ENCODE measurements around the gene B4GALT3. TPM values are rescaled to one million over a fixed set of nuclear protein-coding genes. Genes with fewer than 3 reads are reported as not detected.
A peak's percentile ranks its signal among the peaks of the same experiment; 100 is the strongest.

Gene B4GALT3
- total RNA-seq, 2 experiments from 2014 or later: 36.2 to 41.7 TPM

DNA sequence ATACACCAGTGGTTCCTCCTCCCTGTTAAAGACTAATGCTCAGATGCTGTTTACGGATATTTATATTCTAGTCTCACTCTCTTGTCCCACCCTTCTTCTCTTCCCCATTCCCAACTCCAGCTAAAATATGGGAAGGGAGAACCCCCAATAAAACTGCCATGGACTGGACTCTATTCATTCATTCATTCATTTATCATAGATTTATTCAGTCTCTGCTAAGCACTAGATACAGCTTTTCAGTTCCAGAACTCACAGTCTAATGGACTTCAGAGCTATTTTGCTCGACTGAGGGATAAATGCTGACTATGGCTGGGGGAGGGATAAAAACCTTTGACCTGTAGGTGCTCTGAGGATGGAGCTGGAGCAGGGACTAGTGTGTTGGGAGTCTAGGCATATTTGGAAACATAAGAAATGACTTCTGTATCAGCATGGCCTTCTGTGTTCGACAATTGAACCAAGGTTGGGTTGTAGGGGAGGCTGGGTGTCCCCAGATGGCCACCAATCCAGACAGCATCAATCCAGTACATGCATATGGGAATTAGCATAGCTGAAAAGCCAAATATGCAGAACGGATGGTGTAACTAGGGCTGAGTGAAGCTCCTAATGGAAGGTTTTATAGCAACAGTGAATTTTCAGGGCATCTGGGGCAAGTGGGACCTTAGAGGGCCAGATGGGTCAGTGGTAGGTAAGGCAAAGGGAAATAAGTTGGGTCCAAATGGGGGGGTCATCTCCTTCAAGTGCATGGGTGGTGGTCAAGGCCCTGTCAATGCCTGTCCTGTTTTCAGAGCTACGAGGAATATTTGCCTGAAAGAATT lies 42.0 kb upstream of the B4GALT3 start:
- peak overlapping the region; percentile 56 for H3K4me2 ChIP-seq (ENCODE audit: low read length)
- no peak overlapping the region for H3K27ac ChIP-seq (ENCODE audit: low read depth, low read length, poor library complexity, severe bottlenecking)
- POLR2A ChIA-PET: interaction anchor here (0.6 to 4.4 kb wide), 6 partner anchors 17 to 200 kb away, joined by 3 to 22 read pairs (median 4); partner anchors contain the start of gene NDUFS2
- H3K36me3 ChIP-seq (ENCODE audit: insufficient read depth, low read length): peaks cover 3% of the 10 kb centered on the region
- H3K4me1 ChIP-seq (ENCODE audit: insufficient read depth, low read length, poor library complexity, severe bottlenecking): peaks cover 34% of the 10 kb centered on the region
- no TSS peak for BruUV-seq (replicated peaks)
- TF ChIP-seq, protein P1, sequence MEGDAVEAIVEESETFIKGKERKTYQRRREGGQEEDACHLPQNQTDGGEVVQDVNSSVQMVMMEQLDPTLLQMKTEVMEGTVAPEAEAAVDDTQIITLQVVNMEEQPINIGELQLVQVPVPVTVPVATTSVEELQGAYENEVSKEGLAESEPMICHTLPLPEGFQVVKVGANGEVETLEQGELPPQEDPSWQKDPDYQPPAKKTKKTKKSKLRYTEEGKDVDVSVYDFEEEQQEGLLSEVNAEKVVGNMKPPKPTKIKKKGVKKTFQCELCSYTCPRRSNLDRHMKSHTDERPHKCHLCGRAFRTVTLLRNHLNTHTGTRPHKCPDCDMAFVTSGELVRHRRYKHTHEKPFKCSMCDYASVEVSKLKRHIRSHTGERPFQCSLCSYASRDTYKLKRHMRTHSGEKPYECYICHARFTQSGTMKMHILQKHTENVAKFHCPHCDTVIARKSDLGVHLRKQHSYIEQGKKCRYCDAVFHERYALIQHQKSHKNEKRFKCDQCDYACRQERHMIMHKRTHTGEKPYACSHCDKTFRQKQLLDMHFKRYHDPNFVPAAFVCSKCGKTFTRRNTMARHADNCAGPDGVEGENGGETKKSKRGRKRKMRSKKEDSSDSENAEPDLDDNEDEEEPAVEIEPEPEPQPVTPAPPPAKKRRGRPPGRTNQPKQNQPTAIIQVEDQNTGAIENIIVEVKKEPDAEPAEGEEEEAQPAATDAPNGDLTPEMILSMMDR (conservative IDR thresholded peaks at IDR 0.05; ENCODE audit: low read length): no peak
- TF ChIP-seq EZH2phosphoT487 (IDR thresholded peaks at IDR 0.05; ENCODE audit: borderline replicate concordance, low read depth, low read length): no peak
- H3K4me3 ChIP-seq (ENCODE audit: low read depth, low read length, poor library complexity, severe bottlenecking): no peak overlapping the region
- no peaks in the 10 kb centered on the region for H3K79me2 ChIP-seq (ENCODE audit: insufficient read depth, low read depth, low read length)
- H3K9me2 ChIP-seq (ENCODE audit: insufficient read depth, low read length): no peaks in the 10 kb centered on the region
- H3K9me3 ChIP-seq (ENCODE audit: low read length): no peaks in the 10 kb centered on the region
- H4K20me1 ChIP-seq (ENCODE audit: insufficient read depth, low read length): no peaks in the 10 kb centered on the region
- no peak for DNase-seq (ENCODE audit: low spot score)
- H2AFZ ChIP-seq (ENCODE audit: low read length): peak overlapping the region; percentile 68; the same call in 1 of the 2 replicates
- intact Hi-C loops (cut with micrococcal nuclease; ENCODE audit: unreplicated experiment): no loop called here
- CTCF ChIA-PET (ENCODE audit: unreplicated experiment): interaction anchor here (0.5 kb wide), 1 partner anchor 61 kb away, joined by 3 read pairs; no protein-coding TSS in a partner anchor

DNA sequence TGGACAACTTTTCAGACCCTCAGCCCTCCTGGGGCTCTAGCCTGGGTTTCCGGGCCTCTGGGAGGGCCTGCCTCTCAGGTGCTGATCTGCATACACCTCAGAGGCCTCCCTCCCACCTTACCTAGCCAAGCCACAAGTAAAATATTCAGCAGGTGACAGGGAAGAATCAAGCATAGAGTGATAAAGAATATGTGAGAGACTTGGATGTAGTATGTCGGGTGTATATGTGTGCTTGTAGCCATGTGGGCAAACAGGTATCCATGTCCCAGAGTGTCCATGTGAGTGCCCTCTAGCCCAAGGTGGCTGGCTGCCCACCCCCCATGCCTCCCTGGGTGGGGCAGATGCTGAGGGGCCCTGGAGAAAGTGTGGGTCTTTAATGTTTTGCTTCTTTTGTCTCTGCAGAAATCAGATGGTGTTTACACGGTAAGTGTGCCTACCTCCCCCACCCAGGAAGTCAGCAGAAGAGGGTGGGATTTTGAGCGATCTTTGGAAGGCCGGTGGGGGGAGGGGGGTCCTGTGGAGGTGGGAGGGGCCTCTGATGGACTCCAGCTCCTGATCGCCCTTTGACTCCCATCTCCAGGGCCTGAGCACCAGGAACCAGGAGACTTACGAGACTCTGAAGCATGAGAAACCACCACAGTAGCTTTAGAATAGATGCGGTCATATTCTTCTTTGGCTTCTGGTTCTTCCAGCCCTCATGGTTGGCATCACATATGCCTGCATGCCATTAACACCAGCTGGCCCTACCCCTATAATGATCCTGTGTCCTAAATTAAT lies 41.2 kb upstream of the B4GALT3 start:
- intact Hi-C loops (cut with micrococcal nuclease; ENCODE audit: unreplicated experiment): no loop called here
- Histone ChIP-seq H3K27ac (ENCODE audit: low read depth, low read length, poor library complexity, severe bottlenecking) (peak overlapping the region; percentile 44), H3K9me3 (ENCODE audit: low read length) (no peaks in the 10 kb centered on the region), H4K20me1 (ENCODE audit: insufficient read depth, low read length) (no peaks in the 10 kb centered on the region), H3K9me2 (ENCODE audit: insufficient read depth, low read length) (no peaks in the 10 kb centered on the region), H3K36me3 (ENCODE audit: insufficient read depth, low read length) (peaks cover 11% of the 10 kb centered on the region), H3K4me3 (ENCODE audit: low read depth, low read length, poor library complexity, severe bottlenecking) (peak overlapping the region; percentile 20), H3K79me2 (ENCODE audit: insufficient read depth, low read depth, low read length) (no peaks in the 10 kb centered on the region), H3K4me2 (ENCODE audit: low read length) (peak overlapping the region; percentile 56), H2AFZ (ENCODE audit: low read length) (peak overlapping the region; percentile 68), H3K4me1 (ENCODE audit: insufficient read depth, low read length, poor library complexity, severe bottlenecking) (peaks cover 34% of the 10 kb centered on the region)
- no TSS peak for BruUV-seq (replicated peaks)
- no peak for TF ChIP-seq EZH2phosphoT487 (IDR thresholded peaks at IDR 0.05; ENCODE audit: borderline replicate concordance, low read depth, low read length)
- ChIA-PET POLR2A (interaction anchor here (0.7 to 4.4 kb wide), 5 partner anchors 13 to 148 kb away, joined by 3 to 22 read pairs (median 4); partner anchors contain the start of gene NDUFS2), CTCF (ENCODE audit: unreplicated experiment) (interaction anchor here (0.5 to 0.6 kb wide), 2 partner anchors 15 to 61 kb away, joined by 3 read pairs; no protein-coding TSS in a partner anchor)
- DNase-seq (ENCODE audit: low spot score): peak; percentile 29

DNA sequence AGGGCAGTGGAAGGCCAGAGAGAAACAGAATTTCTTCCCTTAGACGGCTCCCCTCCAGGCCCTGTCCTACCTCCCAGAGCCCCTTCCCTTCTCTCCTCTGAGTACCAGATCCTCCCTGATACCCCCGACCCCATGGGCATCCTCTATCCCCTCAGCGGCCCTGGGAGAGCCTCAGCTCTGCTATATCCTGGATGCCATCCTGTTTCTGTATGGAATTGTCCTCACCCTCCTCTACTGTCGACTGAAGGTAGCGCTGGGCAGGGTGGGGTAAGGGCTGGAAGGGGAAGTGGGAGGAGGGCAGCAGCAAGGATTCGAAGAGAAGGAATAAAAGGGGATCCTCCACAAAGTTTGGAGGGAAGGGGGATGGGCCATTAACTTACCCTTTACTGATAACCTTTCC lies 40.5 kb upstream of the B4GALT3 start:
- ChIA-PET CTCF (ENCODE audit: unreplicated experiment) (interaction anchor here (0.6 to 2.2 kb wide), 2 partner anchors 8 to 14 kb away, joined by 3 to 9 read pairs; partner anchors contain the start of gene TOMM40L), POLR2A (interaction anchor here (1.0 to 4.4 kb wide), 5 partner anchors 8 to 84 kb away, joined by 3 to 22 read pairs (median 9); partner anchors contain the start of genes NDUFS2 and TOMM40L)
- Histone ChIP-seq H3K4me3 (ENCODE audit: low read depth, low read length, poor library complexity, severe bottlenecking) (peak overlapping the region; percentile 20), H4K20me1 (ENCODE audit: insufficient read depth, low read length) (no peaks in the 10 kb centered on the region), H3K79me2 (ENCODE audit: insufficient read depth, low read depth, low read length) (no peaks in the 10 kb centered on the region), H3K4me1 (ENCODE audit: insufficient read depth, low read length, poor library complexity, severe bottlenecking) (peaks cover 34% of the 10 kb centered on the region), H2AFZ (ENCODE audit: low read length) (peak overlapping the region; percentile 68; the same call in 1 of the 2 replicates), H3K36me3 (ENCODE audit: insufficient read depth, low read length) (peaks cover 18% of the 10 kb centered on the region), H3K27ac (ENCODE audit: low read depth, low read length, poor library complexity, severe bottlenecking) (peak overlapping the region; percentile 44), H3K4me2 (ENCODE audit: low read length) (peak overlapping the region; percentile 56), H3K9me3 (ENCODE audit: low read length) (no peaks in the 10 kb centered on the region), H3K9me2 (ENCODE audit: insufficient read depth, low read length) (no peaks in the 10 kb centered on the region)
- intact Hi-C loops (cut with micrococcal nuclease; ENCODE audit: unreplicated experiment): no loop called here
- no TSS peak for BruUV-seq (replicated peaks)
- no peak for TF ChIP-seq EZH2phosphoT487 (IDR thresholded peaks at IDR 0.05; ENCODE audit: borderline replicate concordance, low read depth, low read length)
- TF ChIP-seq, protein P1 (conservative IDR thresholded peaks at IDR 0.05; ENCODE audit: low read length): no peak
- no peak for DNase-seq (ENCODE audit: low spot score)

Data from OCI-LY7 (cell line).